GM12891 (cell line): Measurements from ENCODE around the gene SPINK5.

ENCODE experiments used
- POLR2A ChIP-seq: IDR thresholded peaks from 2 replicates; pipeline ENCODE4 v1.6.1; 2011; ENCODE audit warnings: low read depth, low read length, control low read depth
- POLR2AphosphoS5 ChIP-seq: IDR thresholded peaks from 2 replicates; pipeline ENCODE4 v1.6.1; 2011; ENCODE audit warnings: low read depth, low read length, control low read depth
- SPI1 ChIP-seq: IDR thresholded peaks from 2 replicates; pipeline ENCODE4 v1.6.1; 2011; ENCODE audit warnings: low read depth, low read length, control low read depth

GRCh38 chr5:148029131-148029530, 34.6 kb upstream of the SPINK5 start:
- TF ChIP-seq POLR2A (no peak), POLR2AphosphoS5 (no peak), SPI1 (no peak)
